ENCODE results near the gene KCNJ16.

KCNJ16 gene

GRCh38 chr17:70070305-70071027 lies 4.6 kb upstream of the KCNJ16 start:
- no peak for DNase-seq (ENCODE audit: low spot score)

GRCh38 chr17:70071127-70071526 lies 3.9 kb upstream of the KCNJ16 start:
- no peak for DNase-seq (ENCODE audit: low spot score)

- DNase-seq (ENCODE audit: low spot score), result no peak
These were observed 3.4 kb upstream of the KCNJ16 start for GRCh38 chr17:70071620-70072019.

GRCh38 chr17:70072546-70073309 lies 2.3 kb upstream of the KCNJ16 start:
- DNase-seq (ENCODE audit: low spot score), result no peak

GRCh38 chr17:70073310-70073709 lies 1.7 kb upstream of the KCNJ16 start:
- no peak for DNase-seq (ENCODE audit: low spot score)

GRCh38 chr17:70073799-70074198 lies 1.2 kb upstream of the KCNJ16 start:
- DNase-seq (ENCODE audit: low spot score), result no peak

GRCh38 chr17:70074236-70074830 lies 692 bp upstream of the KCNJ16 start:
- DNase-seq (ENCODE audit: low spot score), result no peak

- no peak for DNase-seq (ENCODE audit: low spot score)
These were observed 1.2 kb downstream of the KCNJ16 start for GRCh38 chr17:70076189-70076588.

- DNase-seq (ENCODE audit: low spot score), result no peak
These were observed 1.8 kb downstream of the KCNJ16 start for GRCh38 chr17:70076831-70077230.

- DNase-seq (ENCODE audit: low spot score), result no peak
These were observed 3.5 kb downstream of the KCNJ16 start for GRCh38 chr17:70078549-70078948.

- DNase-seq (ENCODE audit: low spot score), result no peak
These were observed 4.0 kb downstream of the KCNJ16 start for GRCh38 chr17:70078994-70079531.

GRCh38 chr17:70080541-70081347 lies 5.7 kb downstream of the KCNJ16 start:
- DNase-seq (ENCODE audit: low spot score), result no peak

- DNase-seq (ENCODE audit: low spot score), result no peak
These were observed 6.9 kb downstream of the KCNJ16 start for GRCh38 chr17:70081885-70082284.

- no peak for DNase-seq (ENCODE audit: low spot score)
These were observed 9.5 kb downstream of the KCNJ16 start for GRCh38 chr17:70084476-70084875.

- no peak for DNase-seq (ENCODE audit: low spot score)
These were observed 11.5 kb downstream of the KCNJ16 start for GRCh38 chr17:70086516-70086915.

GRCh38 chr17:70089513-70090148 lies 14.6 kb downstream of the KCNJ16 start:
- DNase-seq (ENCODE audit: low spot score), result no peak

GRCh38 chr17:70091005-70091568 lies 16.1 kb downstream of the KCNJ16 start:
- DNase-seq (ENCODE audit: low spot score), result no peak

- no peak for DNase-seq (ENCODE audit: low spot score)
These were observed 16.7 kb downstream of the KCNJ16 start for GRCh38 chr17:70091696-70092095.

GRCh38 chr17:70093163-70093562 lies 18.1 kb downstream of the KCNJ16 start:
- DNase-seq (ENCODE audit: low spot score), result no peak

- DNase-seq (ENCODE audit: low spot score), result no peak
These were observed 20.4 kb downstream of the KCNJ16 start for GRCh38 chr17:70095455-70095854.

GRCh38 chr17:70096861-70097260 lies 21.8 kb downstream of the KCNJ16 start:
- no peak for DNase-seq (ENCODE audit: low spot score)
